HT1080 (cell line): ENCODE data around the gene ANKS1B. TPM values are rescaled to one million over a fixed set of nuclear protein-coding genes. Genes with fewer than 3 reads are reported as not detected.
"Not testable (repeated sequence)": the region's sequence is repeated elsewhere in the genome, so short reads cannot be mapped to it uniquely, and the experiment has no call there.

Source experiments
- DNase-seq: peaks from one replicate; pipeline ENCODE4 v3.0.0-alpha.2; 2015; ENCODE audit warnings: low read depth
- total RNA-seq: library from RNA; depleted of rRNA; stranded (reverse); fragments of >200 nt; shearing (Covaris generic); gene quantifications from 2 replicates; pipeline ENCODE4 v1.2.3, GENCODE V29; 2014

ANKS1B gene
- total RNA-seq, 1 experiment from 2014 or later, result not detected

DNA sequence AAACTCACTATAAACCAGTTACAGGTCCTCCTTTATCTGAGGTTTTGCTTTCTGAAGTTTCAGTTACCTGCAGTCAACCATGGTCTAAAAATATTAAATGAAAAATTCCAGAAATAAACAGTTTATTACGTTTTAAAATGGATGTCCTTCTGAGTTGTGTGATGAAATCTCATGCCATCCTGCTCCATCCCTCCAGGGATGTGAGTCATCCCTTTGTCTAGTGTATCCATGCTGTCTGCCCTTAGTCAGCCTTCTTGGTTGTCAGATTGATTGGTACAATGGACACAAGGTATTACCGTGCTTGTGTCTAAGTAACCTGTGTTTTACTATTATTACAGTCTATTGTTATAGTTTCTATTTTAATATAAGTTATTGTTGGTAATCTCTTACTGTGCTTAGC lies 1011.3 kb downstream of the ANKS1B start:
- peak; percentile 58 for DNase-seq

DNA sequence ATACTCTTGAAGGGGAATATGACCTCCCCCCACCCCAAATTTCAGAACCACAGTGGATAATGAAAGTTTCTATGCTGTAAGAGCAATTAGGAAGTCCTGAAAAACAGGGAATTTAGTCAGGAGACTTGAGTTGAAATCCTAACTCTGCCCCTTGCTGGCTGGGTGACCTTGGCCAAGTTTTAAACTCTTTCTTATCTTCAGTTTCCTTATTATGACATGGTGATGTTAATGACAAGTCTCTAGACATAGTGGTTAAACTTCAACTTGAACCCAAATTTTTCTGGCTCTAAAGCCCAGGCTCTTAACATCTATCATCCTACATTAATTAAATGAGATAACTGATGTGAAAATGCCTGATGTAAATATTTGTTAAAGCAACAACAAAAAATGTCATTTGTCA lies 1013.8 kb downstream of the ANKS1B start:
- DNase-seq, result no peak

DNA sequence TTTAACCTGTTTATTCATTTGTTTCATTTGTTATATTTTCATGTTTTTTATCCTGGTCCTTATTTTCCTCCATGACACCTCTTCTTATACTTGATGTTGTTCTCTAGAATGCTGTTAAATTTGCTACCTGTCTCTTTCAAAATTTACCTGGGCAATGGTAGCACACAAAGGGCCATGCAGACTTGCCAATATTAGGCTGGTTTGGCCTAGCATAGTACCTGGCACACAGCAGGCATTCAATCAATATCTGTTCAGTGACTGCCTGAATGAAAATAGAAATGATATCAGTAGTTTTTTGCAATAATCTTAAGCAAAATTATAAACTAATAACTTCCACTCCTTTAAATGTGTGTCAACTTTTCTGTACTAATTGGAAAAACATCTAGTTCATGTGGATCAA lies 1014.5 kb downstream of the ANKS1B start:
- DNase-seq, result no peak

DNA sequence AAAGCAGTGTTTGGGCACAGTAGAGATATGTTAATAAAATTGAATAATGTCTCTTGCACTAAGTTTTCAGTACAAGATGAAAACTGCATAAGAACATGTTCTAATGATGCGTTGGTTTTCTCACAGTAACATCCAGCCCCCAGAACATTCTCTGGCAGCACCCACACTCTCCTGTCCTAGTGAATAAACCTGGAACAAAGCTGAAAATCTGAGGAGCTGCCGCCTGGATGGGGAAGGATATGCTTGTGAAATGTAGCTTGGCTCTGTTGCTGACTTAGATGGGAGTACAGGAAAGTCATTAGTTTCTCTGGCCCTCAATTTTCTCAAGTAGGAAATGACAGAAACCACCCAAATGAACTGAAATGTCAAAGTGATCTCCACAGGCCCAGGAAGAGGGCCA lies 1015.8 kb downstream of the ANKS1B start:
- DNase-seq, result no peak

DNA sequence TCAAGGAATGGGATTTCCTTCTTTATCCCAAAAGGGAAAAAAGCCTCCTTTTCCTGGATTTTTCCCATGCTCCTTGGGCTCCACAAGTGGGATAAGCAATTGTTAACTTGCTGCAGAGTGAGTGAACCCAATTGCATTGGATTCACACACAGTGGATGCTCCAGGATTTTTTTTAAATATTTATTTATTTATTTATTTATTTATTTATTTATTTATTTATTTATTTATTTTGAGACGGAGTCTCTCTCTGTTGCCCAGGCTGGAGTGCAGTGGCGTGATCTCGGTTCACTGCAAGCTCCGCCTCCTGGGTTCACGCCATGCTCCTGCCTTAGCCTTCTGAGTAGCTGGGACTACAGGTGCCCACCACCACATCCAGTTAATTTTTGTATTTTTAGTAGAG lies 1027.6 kb downstream of the ANKS1B start:
- DNase-seq, result not testable (repeated sequence)

DNA sequence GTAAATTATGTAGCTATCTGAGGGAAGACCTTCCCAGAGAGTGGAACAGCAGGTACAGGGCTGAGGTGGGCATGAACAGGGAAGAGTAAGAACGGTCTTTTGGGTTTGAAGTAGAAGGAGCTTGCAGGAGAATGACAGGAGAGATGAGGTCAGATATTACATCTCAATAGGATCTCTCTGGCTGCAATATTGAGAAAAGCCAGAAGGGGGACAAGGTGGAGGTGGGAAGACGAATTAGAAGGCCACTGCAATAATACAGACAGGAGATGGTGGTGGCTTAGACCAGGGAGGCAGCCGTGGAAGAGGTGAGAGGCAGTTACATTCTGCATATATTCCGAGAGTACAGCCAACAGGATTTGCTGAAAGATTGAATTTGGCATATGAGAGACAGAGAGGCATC lies 1029.5 kb downstream of the ANKS1B start:
- peak; percentile 36 for DNase-seq

DNA sequence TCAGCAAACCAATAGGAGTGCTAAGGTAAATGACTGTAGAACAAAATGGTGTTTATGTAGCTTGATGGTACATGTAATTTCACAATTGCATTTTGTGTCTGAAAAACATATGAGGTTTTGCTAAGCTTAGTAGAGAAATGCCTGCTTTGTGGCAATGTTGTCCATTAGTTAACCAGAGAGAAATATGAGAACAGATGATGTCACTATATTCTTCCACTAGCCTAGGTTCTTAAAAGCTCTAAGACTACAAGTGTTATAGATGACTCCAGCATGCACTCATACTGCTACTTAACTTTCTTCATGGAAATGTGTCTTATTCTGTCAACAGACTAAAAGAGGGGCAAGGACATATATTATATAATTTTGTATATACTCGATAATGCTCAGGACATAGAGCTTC lies 1030.2 kb downstream of the ANKS1B start:
- no peak for DNase-seq

DNA sequence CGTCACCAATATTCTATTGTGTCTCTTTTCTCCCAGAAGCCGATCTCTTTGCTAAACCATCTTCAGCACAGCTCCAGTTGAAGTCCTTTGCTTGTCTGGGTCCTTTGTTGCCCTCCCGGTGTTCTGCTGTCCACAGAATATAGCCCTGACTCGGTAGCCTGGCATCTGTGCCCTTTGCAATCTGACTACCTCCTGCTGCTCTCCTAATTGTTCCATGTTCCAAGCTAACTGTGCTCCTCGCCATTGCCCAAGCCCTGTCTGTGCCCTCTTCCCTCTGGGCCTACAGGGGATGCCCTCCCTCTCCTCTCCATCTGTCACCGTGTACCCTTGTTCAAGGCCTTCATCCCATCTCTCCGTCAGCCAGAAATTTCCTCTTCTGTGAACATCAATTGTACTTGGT lies 1033.3 kb downstream of the ANKS1B start:
- no peak for DNase-seq

DNA sequence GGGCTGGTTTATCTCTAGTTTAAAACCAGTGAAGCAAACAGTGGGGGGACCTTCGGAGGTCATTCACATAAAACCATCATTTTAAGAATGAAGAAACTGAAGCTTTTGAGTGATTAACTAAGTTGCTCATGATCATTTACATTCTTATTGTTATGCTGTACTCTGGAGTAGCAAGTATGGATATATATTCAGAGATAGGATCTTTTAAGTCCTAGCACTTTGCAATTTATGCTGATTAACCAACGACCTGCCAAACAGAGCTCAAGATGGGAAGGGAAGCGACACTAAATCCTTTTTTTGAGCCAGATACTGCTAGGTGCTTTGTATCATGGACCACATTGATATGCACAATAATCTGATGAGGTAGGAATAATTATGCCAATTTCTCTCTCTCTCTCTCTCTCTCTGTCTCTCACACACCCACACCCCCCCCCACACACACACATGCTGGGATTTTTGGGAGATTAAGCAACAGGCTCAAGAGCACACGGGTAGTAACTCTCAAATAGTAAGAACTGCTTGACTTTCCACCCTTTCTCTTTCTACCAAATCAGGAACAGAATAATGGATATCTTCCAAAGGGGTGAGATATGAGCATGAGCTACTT lies 1036.3 kb downstream of the ANKS1B start:
- DNase-seq, result no peak

DNA sequence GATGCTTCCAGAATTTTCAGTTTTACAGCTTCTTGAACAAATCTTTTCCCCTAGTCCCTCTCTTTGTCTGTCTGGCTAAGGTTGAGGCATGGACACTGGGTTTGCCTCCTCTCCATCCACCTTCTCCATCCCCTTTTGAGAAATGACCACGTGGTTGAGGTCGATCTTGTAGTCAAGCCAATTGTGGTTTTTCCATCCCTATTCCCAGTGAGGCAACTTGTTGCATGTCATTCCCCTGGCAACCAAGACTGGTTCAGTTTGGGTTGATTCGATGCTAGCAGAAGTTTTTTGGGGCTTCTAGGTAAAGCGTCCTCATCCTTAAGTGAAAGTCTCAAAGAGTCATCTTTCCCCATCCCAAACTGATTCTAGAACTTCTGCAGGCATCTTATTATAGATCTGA lies 1038.9 kb downstream of the ANKS1B start:
- DNase-seq, result no peak

DNA sequence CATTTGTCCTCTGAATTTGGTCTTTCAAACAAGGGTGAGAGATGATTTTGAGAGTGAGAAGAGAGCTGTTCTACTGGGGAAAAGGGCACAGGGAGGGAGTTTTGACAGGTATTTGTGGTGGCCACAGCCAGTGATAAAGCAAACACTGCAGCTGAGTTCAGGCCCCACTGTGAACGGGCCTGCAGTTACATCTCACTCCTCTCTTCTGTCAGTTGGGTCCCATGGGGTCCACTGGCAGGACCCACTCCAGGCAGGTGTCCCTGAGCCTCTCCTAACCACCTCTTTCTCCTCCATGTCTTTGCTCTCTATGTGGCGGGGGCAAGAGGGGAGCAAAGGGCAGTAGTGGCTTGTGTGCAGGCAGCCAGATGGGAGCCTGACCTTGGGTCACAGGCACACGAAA lies 1044.8 kb downstream of the ANKS1B start:
- DNase-seq, result no peak

DNA sequence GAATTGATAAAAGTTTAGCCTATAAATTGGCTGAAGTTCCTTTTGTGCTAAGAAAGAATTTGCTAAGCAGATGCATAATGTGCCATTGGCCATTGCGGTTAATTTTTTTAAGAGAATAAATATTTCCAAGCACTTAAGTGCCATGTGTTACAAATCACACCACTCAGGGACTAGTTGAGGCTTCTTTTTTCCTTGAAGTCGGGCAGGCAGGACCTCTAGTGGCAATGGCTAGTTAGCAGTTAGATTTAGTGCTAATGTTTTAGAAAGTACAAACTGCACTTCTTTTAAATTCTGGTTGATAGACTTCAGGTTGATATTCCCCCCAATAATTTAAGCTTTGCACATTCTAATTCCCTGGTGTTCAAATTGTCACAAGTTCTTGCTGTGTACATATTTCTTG lies 1045.4 kb downstream of the ANKS1B start:
- peak; percentile 25 for DNase-seq

DNA sequence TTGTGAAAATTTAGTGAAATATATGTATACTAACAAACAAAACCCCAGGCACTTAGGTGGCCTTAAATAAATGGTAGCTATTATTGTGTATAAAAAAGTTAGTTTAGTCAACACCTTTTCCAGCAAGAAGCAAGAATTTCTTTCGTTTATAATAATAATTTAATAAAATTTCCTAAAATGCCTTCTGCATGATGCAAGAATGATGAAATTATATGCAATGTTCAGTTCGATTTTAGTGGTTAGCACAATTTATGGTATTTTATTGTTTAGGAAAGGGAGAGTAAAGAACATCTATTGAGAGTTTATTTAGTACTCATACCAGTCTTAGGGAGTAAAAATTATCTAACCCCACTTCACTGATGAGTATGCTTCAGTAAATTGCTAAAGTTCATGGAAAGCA lies 1048.9 kb downstream of the ANKS1B start:
- DNase-seq, result no peak

DNA sequence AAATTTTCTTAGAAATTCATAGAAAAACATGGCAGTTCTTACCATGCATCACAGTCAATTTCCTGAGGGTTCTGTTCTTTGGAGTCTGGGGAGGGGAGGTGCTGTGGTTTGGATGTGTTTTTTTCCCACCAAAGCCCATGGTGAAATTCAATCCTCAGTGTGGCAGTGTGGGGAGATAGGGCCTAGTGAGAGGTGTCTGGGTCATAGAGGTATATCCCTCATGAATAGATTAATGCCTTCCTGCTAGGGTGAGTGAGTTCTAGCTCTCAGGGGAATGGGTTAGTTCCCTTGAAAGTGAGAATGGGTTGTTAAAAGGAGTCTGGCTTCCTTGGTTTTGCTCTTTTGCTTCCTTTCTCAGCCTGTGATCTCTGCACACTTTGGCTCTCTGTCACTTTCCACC lies 1061.9 kb downstream of the ANKS1B start:
- no peak for DNase-seq

DNA sequence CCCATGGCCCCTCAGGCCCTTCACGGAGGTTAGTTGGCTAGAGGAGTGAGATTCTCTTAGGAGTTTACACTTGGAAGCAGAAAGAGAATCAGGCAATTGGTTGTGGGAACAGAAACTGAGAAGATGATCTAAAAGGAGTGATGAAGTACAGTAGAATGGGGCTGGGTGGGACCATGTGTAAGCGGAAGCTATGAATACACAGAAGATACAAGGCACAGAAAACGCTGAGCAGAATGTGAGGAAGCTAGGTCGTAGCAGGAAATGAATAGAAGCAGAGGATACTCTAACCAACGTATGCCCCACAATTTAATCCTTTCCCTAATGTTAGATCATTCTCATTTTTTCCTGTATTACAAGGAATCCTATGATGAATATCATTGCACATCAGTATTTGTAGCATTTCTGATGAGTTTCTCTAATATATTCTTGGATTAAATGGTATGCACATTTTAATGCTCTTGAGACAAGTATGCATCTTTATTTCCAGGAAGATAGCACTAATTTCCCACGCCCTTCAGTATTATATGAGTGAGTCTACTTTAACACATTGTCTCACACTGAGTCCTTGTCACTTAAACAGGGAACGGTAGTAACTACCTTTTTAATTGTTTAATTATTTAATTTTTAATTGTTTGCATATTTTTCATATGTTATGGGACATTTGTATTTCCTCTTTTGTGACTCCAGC lies 1066.4 kb downstream of the ANKS1B start:
- no peak for DNase-seq

DNA sequence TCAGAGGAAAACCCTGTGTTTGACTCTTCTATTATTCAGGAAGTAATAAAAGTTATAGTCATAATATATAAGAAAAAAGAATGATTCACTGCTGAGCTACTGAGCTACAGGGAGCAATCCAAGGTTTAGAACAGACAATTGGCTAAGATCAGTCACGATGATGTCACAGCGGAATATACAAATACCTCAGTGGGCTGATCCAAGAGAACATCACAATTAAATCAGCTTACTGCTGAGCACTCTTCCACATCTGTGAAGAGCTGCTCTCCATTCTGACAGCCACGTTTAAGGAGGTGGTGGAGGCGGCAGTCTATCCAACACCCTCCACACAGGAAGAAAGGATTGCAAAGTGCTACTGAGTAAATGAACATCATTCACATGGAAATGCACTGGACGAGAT lies 1068.6 kb downstream of the ANKS1B start:
- DNase-seq, result peak; percentile 53

DNA sequence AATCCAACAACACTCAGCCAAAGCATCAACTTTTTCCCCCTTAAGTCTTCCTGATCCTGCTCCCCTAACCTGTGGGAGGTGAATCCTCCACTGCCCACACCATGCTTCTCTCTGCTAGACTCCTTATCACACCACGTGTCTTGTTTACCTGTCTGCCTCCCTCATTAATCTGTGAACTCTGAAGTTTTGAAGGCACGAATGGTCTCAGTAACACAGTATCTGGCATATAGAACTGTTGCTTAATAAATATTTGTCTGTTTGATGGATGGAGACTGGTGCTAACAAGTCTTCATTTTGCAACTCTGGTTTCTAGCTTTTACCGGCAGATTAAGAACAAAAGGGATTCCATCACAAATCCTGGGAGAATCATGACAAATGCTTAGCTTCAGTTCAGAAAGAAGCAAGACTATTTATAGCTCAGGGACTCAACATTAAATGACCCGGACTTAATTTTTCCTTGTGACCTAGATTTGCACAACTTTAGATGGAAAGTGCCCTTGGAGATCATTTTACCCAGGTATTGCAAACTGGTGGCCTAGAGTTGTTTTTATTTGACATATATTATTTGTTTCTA lies 1072.2 kb downstream of the ANKS1B start:
- no peak for DNase-seq

DNA sequence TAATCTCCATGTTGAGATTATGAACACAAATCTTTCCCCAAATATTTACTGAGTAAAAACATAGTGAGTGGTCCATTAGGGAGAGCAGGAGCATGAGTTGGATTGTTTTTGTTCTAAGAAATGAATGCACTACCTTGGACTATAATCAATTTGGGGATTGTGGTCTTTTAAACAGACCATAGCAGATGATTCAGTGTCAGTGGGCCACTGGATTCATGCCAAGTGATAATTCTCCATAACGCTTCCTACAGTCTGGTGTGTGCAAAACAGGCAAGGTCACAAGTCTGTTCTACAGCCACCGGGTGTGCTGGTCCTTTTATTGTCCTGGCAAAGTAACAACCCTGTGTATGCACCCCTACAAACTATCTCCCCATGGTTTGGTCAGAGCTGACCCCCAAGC lies 1073.3 kb downstream of the ANKS1B start:
- no peak for DNase-seq

DNA sequence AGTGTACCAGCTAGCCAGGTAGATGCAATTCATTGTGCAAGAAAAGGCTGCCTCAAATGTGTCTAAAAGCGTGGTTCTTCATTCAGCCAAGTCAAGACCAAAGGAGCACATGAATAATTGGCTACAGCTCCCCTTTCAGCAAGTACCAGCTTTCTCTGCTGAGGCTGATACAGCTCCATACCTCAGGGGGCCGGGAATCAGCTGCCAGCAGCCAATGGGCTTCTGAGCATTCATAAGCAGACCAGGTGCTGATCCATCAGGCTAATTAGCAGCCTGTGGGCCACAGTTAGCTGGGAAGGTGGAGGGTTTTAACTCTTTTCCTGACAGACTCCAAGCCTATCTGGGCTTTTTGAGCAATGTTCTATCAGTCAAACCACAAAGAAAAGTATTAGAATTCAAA lies 1075.0 kb downstream of the ANKS1B start:
- no peak for DNase-seq

DNA sequence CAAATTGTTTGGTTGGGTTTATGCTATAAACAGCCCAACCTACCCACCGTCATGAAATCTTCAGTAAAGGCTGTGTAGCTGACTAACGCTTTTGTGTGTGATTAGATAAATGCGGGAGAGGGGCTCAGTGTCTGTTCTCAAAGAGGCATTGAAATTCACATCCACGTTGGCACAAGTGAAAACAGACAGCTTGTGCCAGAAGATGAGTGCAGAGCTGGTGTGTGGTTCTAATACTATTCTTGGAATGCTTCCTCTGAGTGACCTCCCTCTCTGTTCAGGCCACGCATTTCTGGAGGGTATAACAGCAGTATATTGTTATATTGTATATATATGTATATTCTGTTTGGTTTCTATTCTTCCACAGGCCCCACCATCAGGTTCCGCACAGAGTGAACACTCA lies 1075.9 kb downstream of the ANKS1B start:
- DNase-seq, result no peak

DNA sequence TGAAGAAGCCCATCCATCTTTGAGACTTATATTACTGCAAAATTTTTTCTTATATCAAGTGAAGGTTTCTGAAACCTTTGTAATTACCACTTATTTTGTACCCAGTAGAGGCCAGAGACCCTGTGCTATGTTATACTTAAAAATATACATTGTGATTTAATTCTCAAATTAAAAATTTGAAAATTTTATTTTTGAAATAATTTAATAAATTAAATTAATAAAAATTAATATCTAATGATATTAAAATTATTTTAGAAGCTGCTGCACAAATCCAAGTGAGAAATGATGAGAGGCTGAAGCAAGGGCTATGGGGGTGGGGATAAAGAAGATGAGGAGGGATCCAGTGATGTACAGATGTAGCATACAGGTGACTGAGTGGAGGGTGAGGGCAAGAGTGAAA lies 1080.9 kb downstream of the ANKS1B start:
- no peak for DNase-seq

DNA sequence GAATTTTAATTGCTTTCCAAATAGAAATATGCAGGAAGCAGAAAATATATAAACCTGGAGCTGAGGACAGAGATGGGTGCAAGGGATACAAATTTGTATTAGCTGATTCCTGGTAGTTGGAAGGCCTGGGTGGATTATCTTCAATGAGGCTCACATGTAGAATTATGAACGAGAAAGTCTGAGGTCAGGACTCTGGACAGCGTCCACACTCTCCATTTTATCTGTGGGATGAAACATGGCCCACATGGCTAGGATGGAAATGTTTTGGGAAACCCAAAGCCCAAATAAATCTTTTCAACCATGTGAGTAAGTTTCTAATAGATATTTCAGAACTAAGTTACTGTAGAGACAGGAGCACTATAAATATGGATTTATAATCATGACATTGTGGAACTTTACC lies 1083.5 kb downstream of the ANKS1B start:
- DNase-seq, result no peak

DNA sequence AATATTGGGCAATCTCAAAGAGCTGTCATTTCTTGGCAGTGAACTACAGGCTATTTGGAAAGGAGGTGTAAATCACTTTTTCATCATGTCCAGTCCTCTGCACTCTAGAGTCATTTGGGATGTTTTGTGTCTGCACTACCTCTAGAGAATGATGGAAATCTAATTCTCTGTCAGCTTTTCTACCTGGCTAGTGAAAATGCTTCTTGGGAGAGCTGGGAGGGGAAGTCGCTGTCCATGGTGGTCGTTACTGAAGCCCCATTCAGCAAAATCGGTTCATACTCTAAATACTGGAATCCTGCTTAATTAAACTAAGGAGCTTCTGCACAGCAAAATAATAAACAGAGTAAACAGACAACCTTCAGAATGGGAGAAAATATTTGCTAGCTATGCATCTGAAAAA lies 1087.8 kb downstream of the ANKS1B start:
- peak; percentile 5 for DNase-seq
